PC-3 (cell line): ENCODE data around the gene GPS2. TPM values are rescaled to one million over a fixed set of nuclear protein-coding genes. Genes with fewer than 3 reads are reported as not detected.

Source experiments
- ATAC-seq: fragments of 200-7000 bp; cut with Tn5 transposase; 2 replicates; pipeline ENCODE4 v1.9.1; 2020; ENCODE audit warnings: mild to moderate bottlenecking, moderate library complexity
- BruUV-seq: library from RNA; stranded (reverse); fragments of 400-500 nt; replicated peaks from 2 replicates; lab custom pipeline; 2021; lab: Mats Ljungman, UMichigan
- CTCF ChIA-PET: fragments of 300-600 bp; sonication (Branson Sonifier 250); formaldehyde crosslinking; loops from one replicate; lab custom pipeline; 2022; ENCODE audit warnings: antibody characterized with exemption; lab: Charles Lee
- POLR2A ChIA-PET: fragments of 300-600 bp; sonication (Branson Sonifier 250); formaldehyde crosslinking; loops from one replicate; lab custom pipeline; 2022; ENCODE audit warnings: antibody characterized with exemption; ENCODE audit not compliant: unreplicated experiment; lab: Charles Lee
- DNase-seq: peaks from one replicate; pipeline ENCODE4 v3.0.0-alpha.2; 2015
- H2AFZ ChIP-seq: fragments of 300-600 bp; sonication (generic); 2 replicates; pipeline ENCODE4 v1.6.0; 2016; ENCODE audit warnings: antibody characterized with exemption, low read length
- H3F3A ChIP-seq: fragments of 300-600 bp; sonication (generic); one replicate; pipeline ENCODE4 v1.6.0; 2017; ENCODE audit warnings: antibody characterized with exemption, low read length, control low read depth, mild to moderate bottlenecking; ENCODE audit not compliant: unreplicated experiment
- H3K27ac ChIP-seq: fragments of 300-600 bp; sonication (generic); 2 replicates; pipeline ENCODE4 v1.5.1; 2016; ENCODE audit warnings: mild to moderate bottlenecking, low read length
- H3K27me3 ChIP-seq: fragments of 300-600 bp; sonication (generic); 2 replicates; pipeline ENCODE4 v1.6.1; 2016; ENCODE audit warnings: low read length, mixed read lengths
- H3K36me3 ChIP-seq: fragments of 300-600 bp; sonication (generic); 2 replicates; pipeline ENCODE4 v1.6.1; 2016; ENCODE audit warnings: low read depth, mixed run types, low read length, mixed read lengths
- H3K4me1 ChIP-seq: fragments of 300-600 bp; sonication (generic); 2 replicates; pipeline ENCODE4 v1.5.1; 2016; ENCODE audit warnings: low read length; ENCODE audit not compliant: insufficient read depth
- H3K4me2 ChIP-seq: fragments of 300-600 bp; sonication (generic); 2 replicates; pipeline ENCODE4 v1.6.0; 2016; ENCODE audit warnings: low read length
- H3K4me3 ChIP-seq: fragments of 300-600 bp; sonication (generic); 2 replicates; pipeline ENCODE4 v1.5.1; 2016; ENCODE audit warnings: mild to moderate bottlenecking, low read length, mixed read lengths
- H3K79me2 ChIP-seq: fragments of 300-600 bp; sonication (generic); 2 replicates; pipeline ENCODE4 v1.6.1; 2017; ENCODE audit warnings: low read length, mixed read lengths
- H3K9ac ChIP-seq: fragments of 300-600 bp; sonication (generic); 2 replicates; pipeline ENCODE4 v1.6.0; 2016; ENCODE audit warnings: mild to moderate bottlenecking, low read length
- H3K9me2 ChIP-seq: fragments of 300-600 bp; sonication (generic); replicated peaks from 2 replicates; pipeline ENCODE4 v1.6.1; 2016; ENCODE audit warnings: mixed run types, low read length, mixed read lengths
- H3K9me3 ChIP-seq: fragments of 300-600 bp; sonication (generic); 2 replicates; pipeline ENCODE4 v1.6.1; 2016; ENCODE audit warnings: low read length, mixed read lengths
- H4K20me1 ChIP-seq: fragments of 300-600 bp; sonication (generic); 2 replicates; pipeline ENCODE4 v1.6.1; 2016; ENCODE audit warnings: low read length, mixed read lengths
- EZH2 ChIP-seq: fragments of 300-600 bp; sonication (generic); IDR thresholded peaks from one replicate; pipeline ENCODE4 v1.6.1; 2017; ENCODE audit warnings: antibody characterized with exemption, mild to moderate bottlenecking, low read length; ENCODE audit not compliant: unreplicated experiment
- EZH2phosphoT487 ChIP-seq: fragments of 300-600 bp; sonication (generic); IDR thresholded peaks from 2 replicates; pipeline ENCODE4 v1.6.1; 2018; ENCODE audit warnings: mild to moderate bottlenecking, antibody characterized with exemption, low read length, borderline replicate concordance
- intact Hi-C: fragments of 100-400 bp; cut with micrococcal nuclease; formaldehyde crosslinking; loops from 2 replicates; pipeline ENCODE4 v1.9.0; 2023
- total RNA-seq: library from RNA; depleted of rRNA; stranded (reverse); fragments of >200 nt; gene quantifications from 2 replicates; pipeline ENCODE4 v1.2.3, GENCODE V29; 2014; rRNA removed
- TF ChIP-seq, protein P1 (sequence below): fragments of 300-600 bp; sonication (generic); conservative IDR thresholded peaks from 2 replicates; pipeline ENCODE4 v1.5.1; 2017; ENCODE audit warnings: antibody characterized with exemption, low read depth, mild to moderate bottlenecking, low read length

Gene GPS2
- total RNA-seq, 1 experiment from 2014 or later = 30.8 TPM

GRCh38 chr17:7262935-7263800 is 52.0 kb downstream of the GPS2 start:
- intact Hi-C loops = loop anchor here (1.0 to 5.0 kb wide), 2 partner anchors 11 to 219 kb away; partner anchors contain the start of genes ELP5, POLR2A and SLC35G6
- H4K20me1 ChIP-seq = peaks cover 14% of the 10 kb centered on the region; the same call in 1 of the 2 replicates
- no peaks in the 10 kb centered on the region for H3K9me2 ChIP-seq
- H3K9ac ChIP-seq = peak overlapping the region; percentile 93
- peaks cover 4% of the 10 kb centered on the region; the same call in 1 of the 2 replicates for H3K36me3 ChIP-seq
- H3K9me3 ChIP-seq = no peaks in the 10 kb centered on the region
- CTCF ChIA-PET = no interaction called here
- H3K79me2 ChIP-seq = peaks cover 45% of the 10 kb centered on the region
- H3K27ac ChIP-seq = peak overlapping the region; percentile 93
- H3K27me3 ChIP-seq = no peaks in the 10 kb centered on the region
- H3K4me1 ChIP-seq = peaks cover 27% of the 10 kb centered on the region
- peak overlapping the region; percentile 96 for H3K4me2 ChIP-seq
- no peak for TF ChIP-seq EZH2
- TF ChIP-seq EZH2phosphoT487 = no peak
- TF ChIP-seq, protein P1, sequence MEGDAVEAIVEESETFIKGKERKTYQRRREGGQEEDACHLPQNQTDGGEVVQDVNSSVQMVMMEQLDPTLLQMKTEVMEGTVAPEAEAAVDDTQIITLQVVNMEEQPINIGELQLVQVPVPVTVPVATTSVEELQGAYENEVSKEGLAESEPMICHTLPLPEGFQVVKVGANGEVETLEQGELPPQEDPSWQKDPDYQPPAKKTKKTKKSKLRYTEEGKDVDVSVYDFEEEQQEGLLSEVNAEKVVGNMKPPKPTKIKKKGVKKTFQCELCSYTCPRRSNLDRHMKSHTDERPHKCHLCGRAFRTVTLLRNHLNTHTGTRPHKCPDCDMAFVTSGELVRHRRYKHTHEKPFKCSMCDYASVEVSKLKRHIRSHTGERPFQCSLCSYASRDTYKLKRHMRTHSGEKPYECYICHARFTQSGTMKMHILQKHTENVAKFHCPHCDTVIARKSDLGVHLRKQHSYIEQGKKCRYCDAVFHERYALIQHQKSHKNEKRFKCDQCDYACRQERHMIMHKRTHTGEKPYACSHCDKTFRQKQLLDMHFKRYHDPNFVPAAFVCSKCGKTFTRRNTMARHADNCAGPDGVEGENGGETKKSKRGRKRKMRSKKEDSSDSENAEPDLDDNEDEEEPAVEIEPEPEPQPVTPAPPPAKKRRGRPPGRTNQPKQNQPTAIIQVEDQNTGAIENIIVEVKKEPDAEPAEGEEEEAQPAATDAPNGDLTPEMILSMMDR = no peak
- peak overlapping the region; percentile 97 for H3K4me3 ChIP-seq
- DNase-seq (peak; percentile 69), ATAC-seq (peak; percentile 33)
- H3F3A ChIP-seq = no peaks in the 10 kb centered on the region
- TSS peak; percentile 38 for BruUV-seq
- POLR2A ChIA-PET = no interaction called here
- H2AFZ ChIP-seq = peak overlapping the region; percentile 65

Other genes with a start within 250 kb of the GPS2 start
- not detected in 2 replicates for gene CLEC10A, start 235.1 kb downstream of the GPS2 start, total RNA-seq
- gene ASGR2, start 200.5 kb downstream of the GPS2 start, total RNA-seq = not detected in 2 replicates
- gene ASGR1, start 136.0 kb downstream of the GPS2 start, total RNA-seq = 0.95 and 2.2 TPM in 2 replicates
- 6.5 and 12.8 TPM in 2 replicates for gene DLG4, start 95.5 kb downstream of the GPS2 start, total RNA-seq
- gene ACADVL, start 95.4 kb downstream of the GPS2 start, total RNA-seq = 558 and 646 TPM in 2 replicates
- 36.9 and 65.7 TPM in 2 replicates for gene DVL2, start 80.8 kb downstream of the GPS2 start, total RNA-seq
- 20.8 and 32.7 TPM in 2 replicates for gene PHF23, start 75.9 kb downstream of the GPS2 start, total RNA-seq
- 88.2 and 103 TPM in 2 replicates for gene GABARAP, start 72.9 kb downstream of the GPS2 start, total RNA-seq
- 52.4 and 68.5 TPM in 2 replicates for gene CTDNEP1, start 63.6 kb downstream of the GPS2 start, total RNA-seq
- gene ELP5, start 63.1 kb downstream of the GPS2 start, total RNA-seq = 60.5 and 67.5 TPM in 2 replicates
- 147 and 180 TPM in 2 replicates for gene CLDN7, start 52.9 kb downstream of the GPS2 start, total RNA-seq
- 0.29 TPM in 1 of 2 replicates, not detected in the other for gene SLC2A4, start 33.6 kb downstream of the GPS2 start, total RNA-seq
- 1.1 and 1.4 TPM in 2 replicates for gene YBX2, start 20.7 kb downstream of the GPS2 start, total RNA-seq
- gene EIF5A, start 7.7 kb downstream of the GPS2 start, total RNA-seq = 1,140 and 1,203 TPM in 2 replicates
- 21.4 and 27.7 TPM in 2 replicates for gene NEURL4, start 14.0 kb upstream of the GPS2 start, total RNA-seq
- gene ACAP1, start 21.2 kb upstream of the GPS2 start, total RNA-seq = not detected in 2 replicates
- gene KCTD11, start 36.8 kb upstream of the GPS2 start, total RNA-seq = 7.0 and 7.6 TPM in 2 replicates
- gene TMEM95, start 39.8 kb upstream of the GPS2 start, total RNA-seq = not detected in 2 replicates
- 10.8 and 13.5 TPM in 2 replicates for gene TNK1, start 65.7 kb upstream of the GPS2 start, total RNA-seq
- 53.8 and 62.7 TPM in 2 replicates for gene PLSCR3, start 79.2 kb upstream of the GPS2 start, total RNA-seq
- 56.6 and 82.4 TPM in 2 replicates for gene TMEM256, start 88.7 kb upstream of the GPS2 start, total RNA-seq
- gene NLGN2, start 92.5 kb upstream of the GPS2 start, total RNA-seq = 7.4 and 12.7 TPM in 2 replicates
- not detected in 2 replicates for gene SPEM1, start 105.0 kb upstream of the GPS2 start, total RNA-seq
- not detected in 2 replicates for gene SPEM2, start 110.3 kb upstream of the GPS2 start, total RNA-seq
- not detected in 2 replicates for gene SPEM3, start 113.5 kb upstream of the GPS2 start, total RNA-seq
- gene TMEM102, start 120.1 kb upstream of the GPS2 start, total RNA-seq = 14.0 and 17.9 TPM in 2 replicates
- gene FGF11, start 124.2 kb upstream of the GPS2 start, total RNA-seq = 0.69 and 1.0 TPM in 2 replicates
- gene CHRNB1, start 129.7 kb upstream of the GPS2 start, total RNA-seq = 2.1 and 2.9 TPM in 2 replicates
- 14.7 and 18.4 TPM in 2 replicates for gene ZBTB4, start 164.3 kb upstream of the GPS2 start, total RNA-seq
- gene SLC35G6, start 166.1 kb upstream of the GPS2 start, total RNA-seq = not detected in 2 replicates
- 47.1 and 95.7 TPM in 2 replicates for gene POLR2A, start 169.0 kb upstream of the GPS2 start, total RNA-seq
- gene TNFSF12, start 233.7 kb upstream of the GPS2 start, total RNA-seq = 15.2 and 24.2 TPM in 2 replicates
- 3.6 and 5.2 TPM in 2 replicates for gene TNFSF13, start 243.4 kb upstream of the GPS2 start, total RNA-seq
- gene SENP3, start 246.6 kb upstream of the GPS2 start, total RNA-seq = 82.8 and 88.7 TPM in 2 replicates